Right hindlimb (tissue), 1 donor: ENCODE results near the gene CD300LB.
"Not testable (repeated sequence)": the region's sequence is repeated elsewhere in the genome, so short reads cannot be mapped to it uniquely, and the experiment has no call there.

Experiments used
- DNase-seq: peaks from one replicate; pipeline ENCODE4 v3.0.0-alpha.2; 2018

Gene CD300LB

GRCh38 chr17:74531231-74531761, at the start of gene CD300LB:
CD300LB (minus strand) TSS chr17:74531475; CDS start chr17:74531350, 125 bp downstream.
- no peak for DNase-seq

GRCh38 chr17:74579900-74580299, 48.6 kb upstream of the CD300LB start:
- DNase-seq = no peak

- DNase-seq = no peak
These were observed 47.7 kb upstream of the CD300LB start for GRCh38 chr17:74578979-74579378.

- DNase-seq = no peak
These were observed 43.3 kb upstream of the CD300LB start for GRCh38 chr17:74574489-74575142.

- not testable (repeated sequence) for DNase-seq
These were observed 42.4 kb upstream of the CD300LB start for GRCh38 chr17:74573635-74574034.

- no peak for DNase-seq
These were observed 41.9 kb upstream of the CD300LB start for GRCh38 chr17:74573169-74573568.

- no peak for DNase-seq
These were observed 40.5 kb upstream of the CD300LB start for GRCh38 chr17:74571621-74572270.

- DNase-seq = peak; percentile 43
These were observed 38.0 kb upstream of the CD300LB start for GRCh38 chr17:74569020-74570003.

- no peak for DNase-seq
These were observed 37.0 kb upstream of the CD300LB start for GRCh38 chr17:74568106-74568873.

- DNase-seq = no peak
These were observed 36.1 kb upstream of the CD300LB start, which contains the start of gene CD300H for GRCh38 chr17:74567397-74567796. CD300H (minus strand) TSS chr17:74567509.

GRCh38 chr17:74566132-74566753, 35.0 kb upstream of the CD300LB start:
- no peak for DNase-seq

GRCh38 chr17:74565126-74565525, 33.9 kb upstream of the CD300LB start:
- no peak for DNase-seq

GRCh38 chr17:74563358-74563757, 32.1 kb upstream of the CD300LB start:
- no peak for DNase-seq

GRCh38 chr17:74561586-74561985, 30.3 kb upstream of the CD300LB start:
- DNase-seq = no peak

GRCh38 chr17:74558882-74559519, 27.7 kb upstream of the CD300LB start:
- DNase-seq = no peak

- DNase-seq = not testable (repeated sequence)
These were observed 27.1 kb upstream of the CD300LB start for GRCh38 chr17:74558402-74558801.

GRCh38 chr17:74555427-74555940, 24.2 kb upstream of the CD300LB start:
- DNase-seq = no peak

GRCh38 chr17:74554909-74555308, 23.6 kb upstream of the CD300LB start:
- DNase-seq = no peak

- DNase-seq = no peak
These were observed 20.8 kb upstream of the CD300LB start for GRCh38 chr17:74552037-74552436.

GRCh38 chr17:74550602-74551001, 19.3 kb upstream of the CD300LB start:
- no peak for DNase-seq

GRCh38 chr17:74549343-74549742, 18.1 kb upstream of the CD300LB start:
- DNase-seq = no peak
